Measurements from ENCODE around the gene TMPRSS6. TPM values are rescaled to one million over a fixed set of nuclear protein-coding genes. Genes with fewer than 3 reads are reported as not detected.
A peak's percentile ranks its signal among the peaks of the same experiment; 100 is the strongest.

TMPRSS6 gene
- total and polyA plus RNA-seq, 2 donors from 2014 or later: 1.4 TPM; not detected in 1

DNA sequence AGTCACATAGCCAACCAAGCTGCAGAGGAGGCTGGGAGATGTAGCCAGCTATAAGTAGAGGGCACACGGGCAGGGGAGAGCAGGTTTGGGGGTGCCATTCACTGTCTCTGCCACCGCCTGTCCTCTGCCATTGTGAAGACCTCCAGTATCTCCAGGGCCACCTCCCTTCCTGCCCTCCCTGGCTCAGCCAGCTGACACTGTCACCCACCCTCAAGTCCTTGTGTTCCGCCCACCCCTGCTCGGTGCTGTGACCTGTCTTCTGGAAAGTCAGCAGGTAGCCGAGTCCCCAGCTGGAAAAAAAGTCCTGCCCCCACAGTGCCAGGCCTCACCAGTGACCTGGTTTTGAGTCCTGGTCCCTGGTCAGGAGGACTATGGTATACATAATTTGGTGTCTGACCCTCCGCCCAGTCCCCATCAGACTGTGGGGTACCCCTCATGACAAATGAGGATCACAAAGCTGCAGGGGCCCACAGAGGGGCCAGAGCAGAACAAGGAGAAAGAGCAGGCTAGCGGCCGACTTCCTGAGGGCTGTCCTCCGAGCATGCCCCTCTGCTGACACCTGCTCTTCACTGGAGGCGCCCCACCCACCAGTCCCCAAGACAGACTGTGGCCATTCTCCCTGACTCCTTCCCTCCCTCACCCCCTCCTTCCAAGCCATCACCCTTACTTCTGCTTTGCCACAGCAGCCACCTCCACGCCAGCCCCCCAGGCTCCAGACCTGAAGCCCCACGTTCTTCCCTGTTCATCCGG lies 47.3 kb upstream of the TMPRSS6 start:
- DNase-seq (peak in 1 of 5 donors; percentile 58), FAIRE-seq (no peak)
- intact Hi-C loops (cut with DNase I): no loop called here
- no peaks in the 10 kb centered on the region for H3K36me3 ChIP-seq (ENCODE audit: control insufficient read depth in 2 of 3, insufficient read depth in 3 of 3, low read length in 3 of 3)
- TF ChIP-seq, protein P1, sequence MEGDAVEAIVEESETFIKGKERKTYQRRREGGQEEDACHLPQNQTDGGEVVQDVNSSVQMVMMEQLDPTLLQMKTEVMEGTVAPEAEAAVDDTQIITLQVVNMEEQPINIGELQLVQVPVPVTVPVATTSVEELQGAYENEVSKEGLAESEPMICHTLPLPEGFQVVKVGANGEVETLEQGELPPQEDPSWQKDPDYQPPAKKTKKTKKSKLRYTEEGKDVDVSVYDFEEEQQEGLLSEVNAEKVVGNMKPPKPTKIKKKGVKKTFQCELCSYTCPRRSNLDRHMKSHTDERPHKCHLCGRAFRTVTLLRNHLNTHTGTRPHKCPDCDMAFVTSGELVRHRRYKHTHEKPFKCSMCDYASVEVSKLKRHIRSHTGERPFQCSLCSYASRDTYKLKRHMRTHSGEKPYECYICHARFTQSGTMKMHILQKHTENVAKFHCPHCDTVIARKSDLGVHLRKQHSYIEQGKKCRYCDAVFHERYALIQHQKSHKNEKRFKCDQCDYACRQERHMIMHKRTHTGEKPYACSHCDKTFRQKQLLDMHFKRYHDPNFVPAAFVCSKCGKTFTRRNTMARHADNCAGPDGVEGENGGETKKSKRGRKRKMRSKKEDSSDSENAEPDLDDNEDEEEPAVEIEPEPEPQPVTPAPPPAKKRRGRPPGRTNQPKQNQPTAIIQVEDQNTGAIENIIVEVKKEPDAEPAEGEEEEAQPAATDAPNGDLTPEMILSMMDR (IDR thresholded peaks at IDR 0.05; ENCODE audit: borderline replicate concordance, extremely low read depth, insufficient read depth): no peak
- no peaks in the 10 kb centered on the region for H3K4me1 ChIP-seq (ENCODE audit: control insufficient read depth in 2 of 3, insufficient read depth in 2 of 3, low read depth in 1 of 3, low read length in 3 of 3)
- no peaks in the 10 kb centered on the region for H3K9me3 ChIP-seq (ENCODE audit: control insufficient read depth in 2 of 3, insufficient read depth in 1 of 3, low read length in 3 of 3)
- no peak overlapping the region for H3K4me3 ChIP-seq (ENCODE audit: low read length in 3 of 3)
- no peak overlapping the region for H3K27ac ChIP-seq (ENCODE audit: low read depth in 2 of 2, low read length in 2 of 2)
- no peaks in the 10 kb centered on the region for H3K27me3 ChIP-seq (ENCODE audit: control insufficient read depth, insufficient read depth, low read length)
- H3K9ac ChIP-seq (ENCODE audit: low read length in 3 of 3): no peak overlapping the region

DNA sequence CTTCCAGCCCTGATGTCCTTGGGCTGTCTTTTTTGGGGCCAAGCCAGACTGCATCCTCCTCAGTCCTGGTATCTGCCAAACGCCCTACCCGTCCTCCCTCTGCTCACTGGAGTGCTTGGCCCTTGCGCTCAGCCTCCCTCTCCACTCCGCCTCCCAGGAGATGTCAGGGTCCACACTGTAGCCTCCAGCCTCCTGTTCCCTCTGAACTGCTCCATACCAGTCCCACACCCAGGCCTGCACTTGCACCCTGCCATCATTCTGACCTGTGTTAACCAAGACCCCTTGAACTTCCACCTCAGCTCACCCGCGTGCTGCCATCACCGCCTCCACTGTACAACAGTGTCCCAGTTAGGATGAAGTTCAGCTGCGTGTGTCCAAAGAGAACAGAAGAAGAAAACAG lies 46.5 kb upstream of the TMPRSS6 start:
- no peaks in the 10 kb centered on the region for H3K4me1 ChIP-seq (ENCODE audit: control insufficient read depth in 2 of 3, insufficient read depth in 2 of 3, low read depth in 1 of 3, low read length in 3 of 3)
- intact Hi-C loops (cut with DNase I): no loop called here
- H3K27ac ChIP-seq (ENCODE audit: low read depth in 2 of 2, low read length in 2 of 2): no peak overlapping the region
- DNase-seq (peak in 1 of 5 donors; percentile 56), FAIRE-seq (no peak)
- H3K9ac ChIP-seq (ENCODE audit: low read length in 3 of 3): no peak overlapping the region
- no peaks in the 10 kb centered on the region for H3K27me3 ChIP-seq (ENCODE audit: control insufficient read depth, insufficient read depth, low read length)
- no peak overlapping the region for H3K4me3 ChIP-seq (ENCODE audit: low read length in 3 of 3)
- no peaks in the 10 kb centered on the region for H3K36me3 ChIP-seq (ENCODE audit: control insufficient read depth in 2 of 3, insufficient read depth in 3 of 3, low read length in 3 of 3)
- TF ChIP-seq, protein P1 (IDR thresholded peaks at IDR 0.05; ENCODE audit: borderline replicate concordance, extremely low read depth, insufficient read depth): no peak
- H3K9me3 ChIP-seq (ENCODE audit: control insufficient read depth in 2 of 3, insufficient read depth in 1 of 3, low read length in 3 of 3): no peaks in the 10 kb centered on the region

DNA sequence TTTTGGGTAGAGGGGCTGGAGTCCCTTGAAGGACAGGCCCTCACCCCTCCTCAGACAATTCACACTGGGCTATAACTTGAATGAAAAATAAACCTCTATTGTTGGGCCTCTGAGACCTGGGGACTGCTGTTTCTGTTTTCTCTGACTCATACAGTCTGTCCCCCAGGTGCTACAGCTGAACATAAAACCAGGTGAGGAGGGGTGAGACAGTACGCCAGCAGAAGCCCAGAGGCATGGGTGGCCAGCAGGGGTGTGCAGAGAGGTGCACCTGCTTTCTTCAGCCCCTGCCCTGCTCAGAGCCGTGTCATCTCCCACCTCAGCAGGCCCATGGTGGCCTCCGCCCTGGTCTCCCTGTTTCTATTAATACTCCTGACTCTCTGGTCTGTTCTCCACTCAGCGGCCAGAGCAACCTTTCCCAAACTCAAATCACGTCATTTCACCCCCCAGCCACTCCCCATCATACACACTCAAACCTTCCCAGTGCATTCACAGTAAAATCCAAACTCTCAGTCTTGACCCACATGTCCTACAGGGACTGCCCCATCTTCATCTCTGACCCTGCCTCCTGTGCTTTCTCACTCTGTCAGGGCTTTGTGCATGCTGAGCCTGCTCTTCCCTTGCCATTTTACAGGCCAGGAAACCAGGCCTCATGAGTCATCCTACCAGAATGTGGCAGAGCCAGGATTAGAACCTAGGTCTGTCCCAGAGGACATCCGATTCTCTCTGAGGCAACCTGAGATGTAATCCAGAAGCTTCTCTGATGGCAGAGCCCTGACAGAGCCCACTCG lies 45.6 kb upstream of the TMPRSS6 start:
- no peak for FAIRE-seq
- intact Hi-C loops (cut with DNase I): no loop called here
- no peak overlapping the region for H3K4me3 ChIP-seq (ENCODE audit: low read length in 3 of 3)

More for the DNA sequence above, 45.6 kb upstream of the TMPRSS6 start:
- peak in 1 of 5 donors; percentile 37 for DNase-seq
- Histone ChIP-seq H3K36me3 (ENCODE audit: control insufficient read depth in 2 of 3, insufficient read depth in 3 of 3, low read length in 3 of 3) (no peaks in the 10 kb centered on the region), H3K27ac (ENCODE audit: low read depth in 2 of 2, low read length in 2 of 2) (no peak overlapping the region), H3K9me3 (ENCODE audit: control insufficient read depth in 2 of 3, insufficient read depth in 1 of 3, low read length in 3 of 3) (no peaks in the 10 kb centered on the region), H3K4me1 (ENCODE audit: control insufficient read depth in 2 of 3, insufficient read depth in 2 of 3, low read depth in 1 of 3, low read length in 3 of 3) (no peaks in the 10 kb centered on the region), H3K27me3 (ENCODE audit: control insufficient read depth, insufficient read depth, low read length) (no peaks in the 10 kb centered on the region), H3K9ac (ENCODE audit: low read length in 3 of 3) (no peak overlapping the region)
- TF ChIP-seq, protein P1 (IDR thresholded peaks at IDR 0.05; ENCODE audit: borderline replicate concordance, extremely low read depth, insufficient read depth): no peak

Data from kidney (tissue), 14 donors.